Peyer's patch (tissue), 4 donors: Measurements from ENCODE around the gene SCIMP. TPM values are rescaled to one million over a fixed set of nuclear protein-coding genes. Genes with fewer than 3 reads are reported as not detected.

ENCODE experiments used
- DNase-seq, 3 donors: peaks; one replicate each; pipeline ENCODE4 v3.0.0-alpha.2; 2017 to 2019
- H3K27ac ChIP-seq, 4 donors: fragments of 200-600 bp; sonication (generic); one replicate each; pipeline ENCODE4 v1.5.1; 2016 to 2019
- H3K27me3 ChIP-seq, 2 donors: fragments of 200-600 bp; sonication (generic); one replicate each; pipeline ENCODE4 v1.5.1; 2019
- H3K36me3 ChIP-seq, 3 donors: fragments of 200-600 bp; sonication (generic); one replicate each; pipeline ENCODE4 v1.5.1; 2016 to 2019
- H3K4me1 ChIP-seq, 4 donors: fragments of 200-600 bp; sonication (generic); one replicate each; pipeline ENCODE4 v1.5.1; 2016 to 2019
- H3K4me3 ChIP-seq, 4 donors: fragments of 200-600 bp; sonication (generic); 1 replicate in 3 of 4; 2 replicates in 1 of 4; pipeline ENCODE4 v1.5.1; 2016 to 2019; ENCODE audit warnings: mild to moderate bottlenecking in 1 of 4
- H3K9me3 ChIP-seq, 4 donors: fragments of 200-600 bp; sonication (generic); one replicate each; pipeline ENCODE4 v1.5.1; 2016 to 2019; ENCODE audit warnings: mild to moderate bottlenecking in 1 of 4
- CTCF ChIP-seq, 6 experiments: fragments of 450-650 bp in 4 of 6; fragments of 200-600 bp in 2 of 6; sonication (generic) in 1 of 6; IDR thresholded peaks; one replicate each; pipeline ENCODE4 v1.5.1; 2017 to 2019; ENCODE audit warnings: antibody characterized with exemption in 6 of 6, mild to moderate bottlenecking in 3 of 6, moderate library complexity in 1 of 6
- POLR2A ChIP-seq, 2 donors: fragments of 450-650 bp; IDR thresholded peaks; one replicate each; pipeline ENCODE4 v1.5.1; 2017; ENCODE audit warnings: antibody characterized with exemption in 2 of 2, mild to moderate bottlenecking in 2 of 2, moderate library complexity in 2 of 2
- total RNA-seq, 4 donors: library from RNA; depleted of rRNA; stranded (reverse); fragments of >200 nt; gene quantifications; one replicate each; pipeline ENCODE4 v1.1.0, GENCODE V29; 2016

The SCIMP gene
- total RNA-seq, 4 donors from 2014 or later, result 0.35 to 16.5 (median 1.5) TPM; not detected in 1

DNA sequence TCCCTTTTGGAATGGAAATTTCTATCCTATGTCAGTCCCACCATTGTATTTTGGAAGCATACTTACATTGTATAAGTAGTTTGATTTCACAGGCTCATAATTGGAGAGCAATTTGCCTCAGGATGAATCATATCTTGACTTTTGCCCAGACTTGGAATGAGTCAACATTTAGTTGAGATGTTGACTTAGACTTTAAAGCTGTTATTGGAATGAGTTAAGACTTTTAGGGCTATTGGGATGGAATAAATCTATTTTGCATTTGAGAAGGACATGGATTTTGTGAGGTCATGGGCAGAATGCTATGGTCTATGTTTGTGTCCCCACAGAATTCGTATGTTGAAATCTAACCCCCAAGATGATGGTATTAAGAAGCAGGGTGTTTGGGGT, 30.8 kb downstream of the SCIMP start:
- Histone ChIP-seq H3K27ac (no peak overlapping the region), H3K36me3 (no peaks in the 10 kb centered on the region), H3K27me3 (no peaks in the 10 kb centered on the region), H3K4me1 (no peaks in the 10 kb centered on the region), H3K4me3 (no peak overlapping the region), H3K9me3 (no peaks in the 10 kb centered on the region)
- DNase-seq, result no peak
- no peak for TF ChIP-seq CTCF (IDR thresholded peaks at IDR 0.05)
- no peak for TF ChIP-seq POLR2A (IDR thresholded peaks at IDR 0.05)

DNA sequence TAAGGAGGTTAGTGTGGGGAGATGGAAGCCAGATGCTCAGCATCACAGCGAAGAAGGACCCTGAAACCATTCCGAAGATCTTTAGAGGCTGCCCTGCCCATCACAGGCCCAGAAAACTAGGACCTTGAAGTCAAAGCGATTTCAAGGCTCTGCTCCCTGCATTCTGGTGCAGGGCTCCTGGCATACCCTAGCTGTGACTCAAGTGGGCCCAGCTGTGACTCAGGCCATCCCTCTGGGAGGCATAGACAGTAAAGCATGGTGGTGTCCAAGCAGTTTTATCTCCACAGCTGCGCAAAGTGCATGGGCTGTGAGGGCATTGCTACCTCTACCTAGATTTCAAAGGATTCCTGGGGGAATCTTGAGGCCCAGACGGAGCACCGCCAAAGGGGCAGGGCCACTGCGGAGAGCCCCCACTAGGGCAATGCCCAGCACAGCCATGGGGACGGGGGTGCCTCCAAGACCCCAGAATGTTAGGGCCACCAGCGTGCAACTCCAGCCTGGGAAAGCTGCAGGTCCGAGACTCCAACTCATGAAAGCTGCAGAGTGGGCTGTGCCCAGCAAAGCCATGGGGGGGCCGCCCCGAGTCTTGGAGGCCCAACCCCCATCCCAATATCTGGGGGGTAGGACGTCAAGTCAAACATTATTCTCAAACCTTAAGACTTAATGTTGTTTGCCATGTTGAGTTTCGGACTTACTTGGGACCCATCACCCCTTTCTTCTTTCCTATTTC, 31.3 kb downstream of the SCIMP start:
- Histone ChIP-seq H3K27me3 (no peaks in the 10 kb centered on the region), H3K9me3 (no peaks in the 10 kb centered on the region), H3K4me1 (no peaks in the 10 kb centered on the region), H3K4me3 (no peak overlapping the region), H3K36me3 (no peaks in the 10 kb centered on the region), H3K27ac (no peak overlapping the region)
- TF ChIP-seq POLR2A (IDR thresholded peaks at IDR 0.05) (no peak), CTCF (IDR thresholded peaks at IDR 0.05) (no peak)
- no peak for DNase-seq

DNA sequence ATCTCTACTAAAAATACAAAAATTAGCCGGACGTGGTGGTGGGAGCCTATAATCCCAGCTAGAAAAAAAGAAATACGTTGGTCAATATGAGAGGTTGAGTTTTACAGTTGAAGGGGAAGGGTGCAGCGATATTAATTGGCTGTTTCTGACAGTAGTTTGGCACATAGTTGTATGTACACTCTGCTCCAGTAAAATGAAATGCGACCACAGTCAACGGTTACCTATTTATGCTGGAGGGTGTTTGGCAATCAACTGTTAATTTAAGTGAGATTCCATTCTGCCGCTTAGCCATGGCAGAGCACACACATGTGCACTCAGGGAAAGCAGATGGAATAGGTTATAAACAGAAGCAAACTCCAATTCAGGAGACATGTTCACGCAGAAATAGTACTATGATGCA, 33.6 kb downstream of the SCIMP start:
- no peaks in the 10 kb centered on the region for H3K27me3 ChIP-seq
- no peaks in the 10 kb centered on the region for H3K9me3 ChIP-seq
- DNase-seq, result no peak
- TF ChIP-seq CTCF (IDR thresholded peaks at IDR 0.05), result no peak
- no peak for TF ChIP-seq POLR2A (IDR thresholded peaks at IDR 0.05)
- no peaks in the 10 kb centered on the region for H3K4me1 ChIP-seq
- no peak overlapping the region for H3K27ac ChIP-seq
- no peak overlapping the region for H3K4me3 ChIP-seq
- H3K36me3 ChIP-seq, result no peaks in the 10 kb centered on the region

- Histone ChIP-seq H3K36me3 (no peaks in the 10 kb centered on the region), H3K27ac (peak overlapping the region in 1 of 4 donors; percentile 38), H3K4me3 (no peak overlapping the region), H3K27me3 (no peaks in the 10 kb centered on the region), H3K4me1 (no peaks in the 10 kb centered on the region), H3K9me3 (no peaks in the 10 kb centered on the region)
- TF ChIP-seq CTCF (IDR thresholded peaks at IDR 0.05) (no peak), POLR2A (IDR thresholded peaks at IDR 0.05) (no peak)
- no peak for DNase-seq
Observed at GRCh38 chr17:5200360-5200759, 34.3 kb downstream of the SCIMP start.

DNA sequence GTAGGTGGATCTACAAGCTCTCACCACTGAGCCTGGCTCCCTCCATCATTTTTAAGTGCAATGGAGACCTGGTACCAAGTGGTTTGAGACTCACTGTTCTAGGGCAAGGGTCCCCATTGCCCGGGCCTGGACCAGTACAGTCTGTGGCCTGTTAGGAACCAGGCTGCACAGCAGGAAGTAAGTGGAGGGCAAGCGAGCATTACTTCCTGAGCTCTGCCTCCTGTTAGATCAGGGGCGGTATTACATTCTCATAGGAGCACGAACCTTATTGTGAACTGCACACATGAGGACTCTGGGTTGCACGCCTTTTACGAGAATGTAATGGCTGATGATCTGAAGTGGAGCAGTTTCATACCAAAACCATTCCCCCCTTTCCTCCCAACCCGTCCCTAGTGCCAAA, 36.2 kb downstream of the SCIMP start:
- no peak overlapping the region for H3K4me3 ChIP-seq
- TF ChIP-seq CTCF (IDR thresholded peaks at IDR 0.05), result no peak
- no peak for TF ChIP-seq POLR2A (IDR thresholded peaks at IDR 0.05)
- no peaks in the 10 kb centered on the region for H3K27me3 ChIP-seq
- peak overlapping the region in 1 of 4 donors; percentile 57 for H3K27ac ChIP-seq
- no peaks in the 10 kb centered on the region for H3K36me3 ChIP-seq
- no peaks in the 10 kb centered on the region for H3K9me3 ChIP-seq
- H3K4me1 ChIP-seq, result no peaks in the 10 kb centered on the region
- peak in 1 of 3 donors; percentile 57 for DNase-seq
